PC-9 (cell line): ENCODE measurements around the gene HBQ1. TPM values are rescaled to one million over a fixed set of nuclear protein-coding genes. Genes with fewer than 3 reads are reported as not detected.
A peak's percentile ranks its signal among the peaks of the same experiment; 100 is the strongest.
"Not testable (repeated sequence)": the region's sequence is repeated elsewhere in the genome, so short reads cannot be mapped to it uniquely, and the experiment has no call there.

ENCODE experiments used
- BruUV-seq: library from RNA; stranded (reverse); fragments of 400-500 nt; replicated peaks from 2 replicates; lab custom pipeline; 2021; lab: Mats Ljungman, UMichigan
- CTCF ChIA-PET: fragments of 300-600 bp; sonication (Branson Sonifier 250); formaldehyde crosslinking; loops from one replicate; lab custom pipeline; 2022; ENCODE audit warnings: antibody characterized with exemption; lab: Charles Lee
- POLR2A ChIA-PET: fragments of 300-600 bp; sonication (Branson Sonifier 250); formaldehyde crosslinking; loops from one replicate; lab custom pipeline; 2022; ENCODE audit warnings: antibody characterized with exemption; ENCODE audit not compliant: unreplicated experiment; lab: Charles Lee
- DNase-seq, 2 experiments: peaks; one replicate each; pipeline versions ENCODE4 v3.0.0 to v3.0.0-alpha.2; 2015 to 2022; ENCODE audit warnings: mixed read lengths in 1 of 2
- H2AFZ ChIP-seq: fragments of 200-600 bp; sonication (generic); 2 replicates; pipeline ENCODE4 v1.8.1; 2017; ENCODE audit warnings: antibody characterized with exemption
- H3F3A ChIP-seq: fragments of 200-600 bp; sonication (generic); 2 replicates; pipeline ENCODE4 v1.8.1; 2017; ENCODE audit warnings: antibody characterized with exemption, mild to moderate bottlenecking, low read depth; ENCODE audit not compliant: insufficient read depth
- H3K27ac ChIP-seq: fragments of 200-600 bp; sonication (generic); 2 replicates; pipeline ENCODE4 v1.6.1; 2016; ENCODE audit warnings: mixed run types
- H3K27me3 ChIP-seq: fragments of 200-600 bp; sonication (generic); 2 replicates; pipeline ENCODE4 v1.6.1; 2016; ENCODE audit warnings: low read depth, mixed run types; ENCODE audit not compliant: insufficient read depth
- H3K36me3 ChIP-seq: fragments of 200-600 bp; sonication (generic); 2 replicates; pipeline ENCODE4 v1.6.1; 2016; ENCODE audit warnings: low read depth, mixed run types
- H3K4me1 ChIP-seq: fragments of 200-600 bp; sonication (generic); replicated peaks from 2 replicates; pipeline ENCODE4 v1.6.1; 2016; ENCODE audit warnings: mixed run types; ENCODE audit not compliant: insufficient read depth
- H3K4me2 ChIP-seq: fragments of 200-600 bp; sonication (generic); 2 replicates; pipeline ENCODE4 v1.6.1; 2017; ENCODE audit warnings: mixed run types
- H3K4me3 ChIP-seq: fragments of 200-600 bp; sonication (generic); 2 replicates; pipeline ENCODE4 v1.6.1; 2016; ENCODE audit warnings: mixed run types
- H3K79me2 ChIP-seq: fragments of 200-600 bp; sonication (generic); 2 replicates; pipeline ENCODE4 v1.6.1; 2017; ENCODE audit warnings: low read depth, mixed run types
- H3K9me2 ChIP-seq: fragments of 200-600 bp; sonication (generic); 2 replicates; pipeline ENCODE4 v1.8.1; 2017; ENCODE audit warnings: mild to moderate bottlenecking; ENCODE audit not compliant: insufficient read depth
- H3K9me3 ChIP-seq: fragments of 200-600 bp; sonication (generic); 2 replicates; pipeline ENCODE4 v1.8.1; 2016; ENCODE audit warnings: low read depth; ENCODE audit not compliant: insufficient read depth
- H4K20me1 ChIP-seq: fragments of 200-600 bp; sonication (generic); 2 replicates; pipeline ENCODE4 v1.8.1; 2017; ENCODE audit not compliant: insufficient read depth
- EZH2 ChIP-seq: fragments of 200-600 bp; sonication (generic); IDR thresholded peaks from 2 replicates; pipeline ENCODE4 v1.8.0; 2017; ENCODE audit warnings: antibody characterized with exemption, low read depth
- intact Hi-C: fragments of 100-400 bp; cut with micrococcal nuclease; formaldehyde crosslinking; loops from one replicate; pipeline ENCODE4 v1.10.0; 2022; ENCODE audit not compliant: unreplicated experiment
- total RNA-seq: library from RNA; stranded (reverse); gene quantifications from 2 replicates; pipeline ENCODE4 v1.2.3, GENCODE V29; 2021
- TF ChIP-seq, protein P1 (sequence below): fragments of 200-600 bp; sonication (generic); conservative IDR thresholded peaks from 2 replicates; pipeline ENCODE4 v1.6.1; 2017; ENCODE audit warnings: mixed run types, antibody characterized with exemption, mild to moderate bottlenecking, moderate library complexity

HBQ1 gene
- total RNA-seq, 1 experiment from 2014 or later: not detected

DNA sequence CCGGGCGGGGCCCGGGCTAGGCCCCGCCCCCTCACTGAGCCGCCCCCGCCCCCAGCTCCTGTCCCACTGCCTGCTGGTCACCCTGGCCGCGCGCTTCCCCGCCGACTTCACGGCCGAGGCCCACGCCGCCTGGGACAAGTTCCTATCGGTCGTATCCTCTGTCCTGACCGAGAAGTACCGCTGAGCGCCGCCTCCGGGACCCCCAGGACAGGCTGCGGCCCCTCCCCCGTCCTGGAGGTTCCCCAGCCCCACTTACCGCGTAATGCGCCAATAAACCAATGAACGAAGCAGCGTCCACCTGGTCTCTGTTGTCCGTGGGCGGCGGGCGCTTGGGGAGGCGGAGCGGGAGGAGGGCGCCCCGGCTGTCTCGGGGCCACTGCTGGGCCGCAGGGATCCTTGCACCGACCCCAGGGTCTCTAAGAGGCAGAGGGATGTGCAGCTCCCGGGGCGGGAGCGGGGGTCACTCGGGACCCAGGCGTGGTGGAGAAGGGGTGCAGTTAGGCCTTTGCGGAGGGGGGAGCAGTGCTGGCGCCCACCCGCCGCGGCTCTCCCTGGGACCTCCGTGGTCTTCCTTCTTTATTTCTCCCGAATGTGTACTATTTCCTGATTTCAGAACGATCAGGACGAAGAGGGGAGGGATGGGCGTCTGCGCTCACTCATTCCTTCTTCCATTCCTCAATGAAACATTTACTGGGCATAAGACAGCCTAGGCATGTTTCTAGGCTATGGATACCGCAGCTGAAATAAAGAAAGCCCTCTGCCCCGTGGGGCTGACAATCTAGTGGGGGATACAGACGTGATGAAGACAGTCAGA is 25.8 kb upstream of the HBQ1 start:
- Histone ChIP-seq H3K79me2 (no peaks in the 10 kb centered on the region), H2AFZ (peak overlapping the region; percentile 90), H3F3A (peaks cover 30% of the 10 kb centered on the region), H3K27me3 (peaks cover 14% of the 10 kb centered on the region), H3K4me1 (peaks cover 5% of the 10 kb centered on the region; the same call in 1 of the 2 replicates), H3K27ac (no peak overlapping the region), H3K9me2 (no peaks in the 10 kb centered on the region), H3K9me3 (no peaks in the 10 kb centered on the region), H4K20me1 (no peaks in the 10 kb centered on the region), H3K4me2 (peak overlapping the region; percentile 90), H3K4me3 (peak overlapping the region; percentile 59), H3K36me3 (no peaks in the 10 kb centered on the region)
- no TSS peak for BruUV-seq
- CTCF ChIA-PET: no interaction called here
- peak in 1 of 2 experiments; percentile 28 for DNase-seq
- intact Hi-C loops: no loop called here
- POLR2A ChIA-PET: no interaction called here
- TF ChIP-seq EZH2: no peak
- TF ChIP-seq, protein P1, sequence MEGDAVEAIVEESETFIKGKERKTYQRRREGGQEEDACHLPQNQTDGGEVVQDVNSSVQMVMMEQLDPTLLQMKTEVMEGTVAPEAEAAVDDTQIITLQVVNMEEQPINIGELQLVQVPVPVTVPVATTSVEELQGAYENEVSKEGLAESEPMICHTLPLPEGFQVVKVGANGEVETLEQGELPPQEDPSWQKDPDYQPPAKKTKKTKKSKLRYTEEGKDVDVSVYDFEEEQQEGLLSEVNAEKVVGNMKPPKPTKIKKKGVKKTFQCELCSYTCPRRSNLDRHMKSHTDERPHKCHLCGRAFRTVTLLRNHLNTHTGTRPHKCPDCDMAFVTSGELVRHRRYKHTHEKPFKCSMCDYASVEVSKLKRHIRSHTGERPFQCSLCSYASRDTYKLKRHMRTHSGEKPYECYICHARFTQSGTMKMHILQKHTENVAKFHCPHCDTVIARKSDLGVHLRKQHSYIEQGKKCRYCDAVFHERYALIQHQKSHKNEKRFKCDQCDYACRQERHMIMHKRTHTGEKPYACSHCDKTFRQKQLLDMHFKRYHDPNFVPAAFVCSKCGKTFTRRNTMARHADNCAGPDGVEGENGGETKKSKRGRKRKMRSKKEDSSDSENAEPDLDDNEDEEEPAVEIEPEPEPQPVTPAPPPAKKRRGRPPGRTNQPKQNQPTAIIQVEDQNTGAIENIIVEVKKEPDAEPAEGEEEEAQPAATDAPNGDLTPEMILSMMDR: no peak

DNA sequence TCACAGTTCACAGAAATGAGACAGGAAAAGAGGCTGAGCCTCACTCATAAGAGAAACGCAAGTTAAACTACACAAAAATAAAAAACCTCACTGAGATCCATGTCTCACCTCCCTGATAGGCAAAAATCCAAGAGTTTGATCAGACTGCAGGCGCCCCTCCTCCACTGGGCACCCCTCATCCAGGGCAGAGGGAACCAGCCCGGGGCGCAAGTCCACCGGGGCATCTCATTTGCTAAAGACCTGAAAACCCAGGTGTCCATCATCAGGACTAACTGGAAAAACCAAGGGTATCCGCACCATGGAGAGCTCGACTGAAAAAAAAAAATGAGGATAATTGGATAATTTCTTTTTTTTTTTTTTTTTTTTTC is 25.2 kb upstream of the HBQ1 start:
- Histone ChIP-seq H3K9me3 (no peaks in the 10 kb centered on the region), H3F3A (peaks cover 24% of the 10 kb centered on the region), H3K9me2 (no peaks in the 10 kb centered on the region), H3K27me3 (peaks cover 17% of the 10 kb centered on the region), H4K20me1 (no peaks in the 10 kb centered on the region), H3K4me2 (peak overlapping the region; percentile 90), H3K4me1 (peaks cover 5% of the 10 kb centered on the region; the same call in 1 of the 2 replicates), H3K36me3 (no peaks in the 10 kb centered on the region), H2AFZ (peak overlapping the region; percentile 90), H3K27ac (no peak overlapping the region), H3K79me2 (no peaks in the 10 kb centered on the region), H3K4me3 (peak overlapping the region; percentile 59; the same call in 1 of the 2 replicates)
- no peak for TF ChIP-seq EZH2
- TF ChIP-seq, protein P1: no peak
- no peak for DNase-seq
- POLR2A ChIA-PET: no interaction called here
- BruUV-seq: no TSS peak
- CTCF ChIA-PET: no interaction called here
- intact Hi-C loops: no loop called here

DNA sequence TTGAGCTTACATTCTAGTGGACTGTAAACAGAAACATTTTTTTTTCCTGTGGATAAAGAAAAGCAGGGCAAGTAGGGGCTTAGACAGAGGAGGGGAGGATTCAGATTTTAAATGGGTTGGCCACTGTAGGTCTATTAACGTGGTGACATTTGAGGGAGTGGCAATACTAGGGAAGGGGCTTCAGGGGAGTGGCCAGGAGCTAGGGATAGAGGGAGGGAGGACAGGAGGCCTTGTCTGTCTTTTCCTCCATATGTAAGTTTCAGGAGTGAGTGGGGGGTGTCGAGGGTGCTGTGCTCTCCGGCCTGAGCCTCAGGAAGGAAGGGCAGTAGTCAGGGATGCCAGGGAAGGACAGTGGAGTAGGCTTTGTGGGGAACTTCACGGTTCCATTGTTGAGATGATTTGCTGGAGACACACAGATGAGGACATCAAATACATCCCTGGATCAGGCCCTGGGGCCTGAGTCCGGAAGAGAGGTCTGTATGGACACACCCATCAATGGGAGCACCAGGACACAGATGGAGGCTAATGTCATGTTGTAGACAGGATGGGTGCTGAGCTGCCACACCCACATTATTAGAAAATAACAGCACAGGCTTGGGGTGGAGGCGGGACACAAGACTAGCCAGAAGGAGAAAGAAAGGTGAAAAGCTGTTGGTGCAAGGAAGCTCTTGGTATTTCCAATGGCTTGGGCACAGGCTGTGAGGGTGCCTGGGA is 21.0 kb upstream of the HBQ1 start:
- no TSS peak for BruUV-seq

DNA sequence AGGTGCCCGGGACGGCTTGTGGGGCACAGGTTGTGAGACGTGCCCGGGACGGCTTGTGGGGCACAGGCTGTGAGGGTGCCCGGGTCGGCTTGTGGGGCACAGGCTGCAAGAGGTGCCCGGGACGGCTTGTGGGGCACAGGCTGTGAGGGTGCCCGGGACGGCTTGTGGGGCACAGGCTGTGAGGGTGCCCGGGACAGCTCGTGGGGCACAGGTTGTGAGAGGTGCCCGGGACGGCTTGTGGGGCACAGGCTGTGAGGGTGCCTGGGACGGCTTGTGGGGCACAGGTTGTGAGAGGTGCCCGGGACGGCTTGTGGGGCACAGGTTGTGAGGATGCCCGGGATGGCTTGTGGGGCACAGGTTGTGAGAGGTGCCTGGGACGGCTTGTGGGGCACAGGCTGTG is 20.0 kb upstream of the HBQ1 start:
- POLR2A ChIA-PET, H3K79me2 ChIP-seq, H3F3A ChIP-seq, H4K20me1 ChIP-seq, H3K9me3 ChIP-seq, DNase-seq, H2AFZ ChIP-seq, H3K4me3 ChIP-seq, BruUV-seq, H3K4me2 ChIP-seq, H3K4me1 ChIP-seq, intact Hi-C loops, H3K9me2 ChIP-seq, H3K27ac ChIP-seq, H3K36me3 ChIP-seq: not testable (repeated sequence)
- peaks cover 31% of the 10 kb centered on the region for H3K27me3 ChIP-seq
- CTCF ChIA-PET: interaction anchor here (0.6 kb wide), 1 partner anchor 15 kb away, joined by 3 read pairs; no protein-coding TSS in a partner anchor

More for the DNA sequence above, 21.0 kb upstream of the HBQ1 start:
- H4K20me1 ChIP-seq: no peaks in the 10 kb centered on the region
- H3K27ac ChIP-seq: no peak overlapping the region
- no peaks in the 10 kb centered on the region for H3K36me3 ChIP-seq
- H3K4me1 ChIP-seq: peaks cover 5% of the 10 kb centered on the region; the same call in 1 of the 2 replicates
- peaks cover 31% of the 10 kb centered on the region for H3K27me3 ChIP-seq
- H3K9me3 ChIP-seq: no peaks in the 10 kb centered on the region
- DNase-seq: no peak
- no peak overlapping the region for H2AFZ ChIP-seq
- H3K9me2 ChIP-seq: no peaks in the 10 kb centered on the region
- CTCF ChIA-PET: interaction anchor here (0.6 kb wide), 1 partner anchor 16 kb away, joined by 3 read pairs; no protein-coding TSS in a partner anchor
- intact Hi-C loops: no loop called here
- no peaks in the 10 kb centered on the region for H3K79me2 ChIP-seq
- H3F3A ChIP-seq: peaks cover 13% of the 10 kb centered on the region
- POLR2A ChIA-PET: no interaction called here
- TF ChIP-seq EZH2: no peak
- TF ChIP-seq, protein P1: no peak
- no peak overlapping the region for H3K4me2 ChIP-seq
- no peak overlapping the region for H3K4me3 ChIP-seq
